ENCODE data around the gene BMP7.

Gene BMP7

DNA sequence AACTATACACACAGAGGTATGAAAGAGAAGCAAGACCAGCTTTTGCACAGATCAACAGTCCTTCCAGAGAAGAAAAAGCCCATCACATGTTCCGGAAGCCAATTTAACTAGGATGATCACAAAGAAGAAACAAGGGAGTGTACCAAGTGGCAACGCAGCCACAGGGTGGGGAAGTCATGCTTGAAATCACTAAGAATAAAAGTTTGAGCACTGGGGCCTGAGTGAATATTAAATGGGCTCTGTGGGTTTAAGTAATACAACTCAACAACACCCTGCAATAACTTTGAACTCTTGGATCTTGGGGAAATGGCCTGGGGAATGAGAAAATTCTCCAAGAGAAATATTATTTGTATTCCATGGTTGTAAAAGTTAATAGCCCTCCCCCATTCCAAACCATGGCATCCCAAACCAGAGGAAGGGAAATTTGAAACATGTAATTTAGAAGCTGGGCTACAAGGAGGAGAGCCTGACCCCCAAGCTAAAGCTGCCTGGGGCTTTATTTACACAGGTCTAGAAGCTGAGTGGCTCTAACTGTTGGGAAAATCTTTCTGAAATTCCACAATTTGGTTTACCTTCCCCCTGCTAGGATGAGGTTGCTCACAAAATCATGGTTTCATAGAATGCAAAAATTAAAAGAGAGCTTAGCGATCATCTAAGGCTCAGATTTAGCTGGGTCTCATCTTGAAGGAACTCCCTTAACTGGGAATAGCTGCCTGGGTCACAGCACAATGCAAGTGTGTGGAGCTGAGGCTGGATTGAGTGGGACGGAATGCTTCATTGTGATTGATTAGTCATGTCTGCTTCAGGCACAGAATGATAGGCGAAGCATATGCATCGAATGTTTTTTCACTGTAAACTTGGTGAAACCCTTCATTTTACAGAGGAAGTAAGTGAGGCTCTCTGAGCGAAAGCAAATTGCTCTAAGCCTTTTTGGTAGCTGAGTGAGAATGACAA lies 143.6 kb downstream of the BMP7 start:
- Histone ChIP-seq H3K9me3 (no peaks in the 10 kb centered on the region), H3K4me3 (ENCODE audit: low read depth, low read length) (no peak overlapping the region), H3K27me3 (no peaks in the 10 kb centered on the region), H3K4me1 (no peaks in the 10 kb centered on the region), H3K36me3 (no peaks in the 10 kb centered on the region)
- no peak for TF ChIP-seq CTCF (IDR thresholded peaks at IDR 0.05; ENCODE audit: low read depth, low read length)
- no peak for DNase-seq

- H3K27me3 ChIP-seq, result no peaks in the 10 kb centered on the region
- H3K36me3 ChIP-seq, result no peaks in the 10 kb centered on the region
- H3K4me1 ChIP-seq, result no peaks in the 10 kb centered on the region
- DNase-seq, result no peak
- no peaks in the 10 kb centered on the region for H3K9me3 ChIP-seq
- no peak overlapping the region for H3K4me3 ChIP-seq (ENCODE audit: low read depth, low read length)
- no peak for TF ChIP-seq CTCF (IDR thresholded peaks at IDR 0.05; ENCODE audit: low read depth, low read length)
Measured at GRCh38 chr20:57118964-57119363, 147.5 kb downstream of the BMP7 start.

All from BE2C (cell line).